GM23338 (cell line): ENCODE data around the gene MLXIPL. TPM values are rescaled to one million over a fixed set of nuclear protein-coding genes. Genes with fewer than 3 reads are reported as not detected.

Experiments used
- ATAC-seq: fragments of 200-7000 bp; cut with Tn5 transposase; 3 replicates; pipeline ENCODE4 v1.9.1; 2020
- DNase-seq: peaks from one replicate; pipeline ENCODE4 v3.0.0-alpha.2; 2015; ENCODE audit warnings: low spot score
- H2AFZ ChIP-seq: fragments of 200-600 bp; sonication (generic); 2 replicates; pipeline ENCODE4 v1.8.0; 2016; ENCODE audit warnings: antibody characterized with exemption, mild to moderate bottlenecking, moderate library complexity
- H3F3A ChIP-seq: fragments of 200-600 bp; sonication (generic); replicated peaks from 2 replicates; pipeline ENCODE4 v1.8.0; 2017; ENCODE audit warnings: antibody characterized with exemption, mixed run types, low read depth
- H3K27ac ChIP-seq: fragments of 200-600 bp; sonication (generic); 2 replicates; pipeline ENCODE4 v1.6.1; 2016; ENCODE audit warnings: low read depth
- H3K27me3 ChIP-seq: fragments of 200-600 bp; sonication (generic); 2 replicates; pipeline ENCODE4 v1.8.0; 2016; ENCODE audit warnings: mild to moderate bottlenecking, mixed run types, moderate library complexity; ENCODE audit not compliant: insufficient read depth
- H3K36me3 ChIP-seq: fragments of 200-600 bp; sonication (generic); 2 replicates; pipeline ENCODE4 v1.8.0; 2016; ENCODE audit warnings: mild to moderate bottlenecking; ENCODE audit not compliant: insufficient read depth
- H3K4me1 ChIP-seq: fragments of 200-600 bp; sonication (generic); 2 replicates; pipeline ENCODE4 v1.8.0; 2016; ENCODE audit warnings: mild to moderate bottlenecking, moderate library complexity; ENCODE audit not compliant: insufficient read depth
- H3K4me2 ChIP-seq: fragments of 200-600 bp; sonication (generic); 2 replicates; pipeline ENCODE4 v1.7.1; 2017; ENCODE audit warnings: mixed run types
- H3K4me3 ChIP-seq: fragments of 200-600 bp; sonication (generic); 2 replicates; pipeline ENCODE4 v1.6.1; 2016; ENCODE audit warnings: mixed run types
- H3K79me2 ChIP-seq: fragments of 200-600 bp; sonication (generic); replicated peaks from 2 replicates; pipeline ENCODE4 v1.8.0; 2017; ENCODE audit warnings: mild to moderate bottlenecking; ENCODE audit not compliant: insufficient read depth
- H3K9me2 ChIP-seq: fragments of 200-600 bp; sonication (generic); 2 replicates; pipeline ENCODE4 v1.8.0; 2017; ENCODE audit not compliant: insufficient read depth
- H4K20me1 ChIP-seq: fragments of 200-600 bp; sonication (generic); replicated peaks from 2 replicates; pipeline ENCODE4 v1.8.0; 2017; ENCODE audit warnings: mild to moderate bottlenecking; ENCODE audit not compliant: insufficient read depth
- H3K27ac Mint-ChIP-seq: 2 replicates; pipeline ENCODE4 v1.8.0; 2020; ENCODE audit warnings: inconsistent platforms, mild to moderate bottlenecking, moderate library complexity, mixed read lengths
- H3K27me3 Mint-ChIP-seq: 3 replicates; pipeline ENCODE4 v1.8.0; 2022; ENCODE audit warnings: low read depth, mild to moderate bottlenecking, moderate library complexity, mixed read lengths, inconsistent platforms; ENCODE audit not compliant: insufficient read depth, poor library complexity
- H3K36me3 Mint-ChIP-seq: 3 replicates; pipeline ENCODE4 v1.8.0; 2021; ENCODE audit warnings: low read depth, mild to moderate bottlenecking, inconsistent platforms, moderate library complexity, mixed read lengths
- H3K4me1 Mint-ChIP-seq: 3 replicates; pipeline ENCODE4 v1.8.0; 2020; ENCODE audit warnings: mild to moderate bottlenecking, inconsistent platforms, mixed read lengths
- H3K4me3 Mint-ChIP-seq: 3 replicates; pipeline ENCODE4 v1.8.0; 2021; ENCODE audit warnings: moderate library complexity, mild to moderate bottlenecking, inconsistent platforms, mixed read lengths
- H3K9me3 Mint-ChIP-seq: 3 replicates; pipeline ENCODE4 v1.8.0; 2020; ENCODE audit warnings: moderate library complexity, mild to moderate bottlenecking, inconsistent platforms, mixed read lengths
- EZH2 ChIP-seq: fragments of 200-600 bp; sonication (generic); IDR thresholded peaks from one replicate; pipeline ENCODE4 v1.8.0; 2017; ENCODE audit warnings: antibody characterized with exemption, mild to moderate bottlenecking, low read depth; ENCODE audit not compliant: unreplicated experiment
- JUNB ChIP-seq: IDR thresholded peaks from one replicate; pipeline ENCODE4 v1.6.1; 2016; ENCODE audit warnings: antibody characterized with exemption; ENCODE audit not compliant: unreplicated experiment
- STAT1 ChIP-seq: IDR thresholded peaks from one replicate; pipeline ENCODE4 v1.6.1; 2016; ENCODE audit warnings: antibody characterized with exemption; ENCODE audit not compliant: unreplicated experiment
- polyA plus RNA-seq: library from polyadenylated mRNA; unstranded; fragments of >200 nt; fragmentation: Nextera tagmentation; extraction: Ambion mirVana; gene quantifications from 2 replicates; pipeline ENCODE4 v1.2.1, GENCODE V29; 2016
- total RNA-seq: library from RNA; depleted of rRNA; stranded (reverse); fragments of >200 nt; shearing (Covaris generic); gene quantifications from 2 replicates; pipeline ENCODE4 v1.2.3, GENCODE V29; 2014
- TF ChIP-seq, protein P1 (sequence below): fragments of 250-450 bp; sonication (Bioruptor Pico); IDR thresholded peaks from 2 replicates; pipeline ENCODE4 v1.5.0; 2020; ENCODE audit warnings: mild to moderate bottlenecking, moderate library complexity

Gene MLXIPL
- total and polyA plus RNA-seq, 2 experiments from 2014 or later: 13.7 to 25.7 TPM

DNA sequence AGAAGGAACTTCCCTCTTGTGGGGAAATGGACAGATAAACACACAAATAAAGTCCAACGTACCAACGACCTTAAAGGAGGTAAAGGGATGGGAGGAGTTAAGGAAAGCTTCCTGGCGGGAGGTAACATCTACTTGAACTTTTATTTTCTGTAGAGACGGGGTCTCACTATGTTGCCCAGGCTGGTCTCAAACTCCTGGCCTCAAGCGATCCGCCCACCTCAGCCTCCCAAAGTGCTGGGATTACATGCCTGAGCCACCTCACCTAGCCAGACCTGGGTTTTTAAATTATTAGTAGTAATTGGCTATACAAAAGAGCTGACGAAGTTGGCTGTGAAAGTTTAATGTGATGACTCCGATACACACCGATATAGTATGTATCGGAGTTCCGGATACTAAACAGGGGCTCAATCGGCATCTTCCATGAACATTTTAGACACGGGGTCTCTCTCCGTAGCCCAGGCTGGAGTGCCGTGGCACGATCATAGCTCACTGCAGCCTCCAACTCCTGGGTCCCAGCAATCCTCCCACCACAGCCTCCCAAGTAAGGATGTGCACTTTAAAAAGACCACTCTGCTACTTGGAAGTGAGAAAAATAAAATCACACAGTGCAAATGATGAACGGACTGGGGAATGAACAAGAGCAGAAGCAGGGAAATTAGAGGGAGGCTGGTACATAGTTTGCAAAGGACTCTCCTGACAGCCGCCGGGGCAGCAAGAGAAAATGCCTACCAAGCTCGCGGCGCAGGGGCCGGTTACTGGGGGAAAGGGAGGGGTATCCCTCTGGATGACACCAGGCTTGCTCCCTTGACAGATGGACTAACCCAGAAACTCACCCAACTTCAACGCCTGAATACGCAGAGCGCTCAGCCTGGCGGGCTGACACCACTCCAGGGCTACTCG, 67.9 kb downstream of the MLXIPL start:
- H3K36me3 Mint-ChIP-seq: peaks cover 17% of the 10 kb centered on the region
- Histone ChIP-seq H3F3A (peaks cover 13% of the 10 kb centered on the region), H3K79me2 (peaks cover 37% of the 10 kb centered on the region), H3K36me3 (no peaks in the 10 kb centered on the region; the same call in 1 of the 2 replicates), H2AFZ (no peak overlapping the region), H3K4me2 (peak overlapping the region; percentile 95), H3K4me1 (0 out of 2 replicates have a peak, but pooled peaks cover 6% of the 10 kb centered on the region), H3K27me3 (peaks cover 25% of the 10 kb centered on the region), H4K20me1 (peaks cover 18% of the 10 kb centered on the region), H3K27ac (peak overlapping the region; percentile 74; the same call in 1 of the 2 replicates), H3K9me2 (no peaks in the 10 kb centered on the region), H3K4me3 (peak overlapping the region; percentile 85)
- ATAC-seq (no peak), DNase-seq (no peak)
- peak overlapping the region; percentile 86 for H3K4me3 Mint-ChIP-seq
- H3K9me3 Mint-ChIP-seq: peaks cover 3% of the 10 kb centered on the region; the same call in 1 of the 3 replicates
- peak overlapping the region; percentile 62; the same call in 1 of the 2 replicates for H3K27ac Mint-ChIP-seq
- peaks cover 23% of the 10 kb centered on the region for H3K27me3 Mint-ChIP-seq
- no peak for TF ChIP-seq EZH2
- no peak for TF ChIP-seq JUNB
- no peak for TF ChIP-seq STAT1
- TF ChIP-seq, protein P1, sequence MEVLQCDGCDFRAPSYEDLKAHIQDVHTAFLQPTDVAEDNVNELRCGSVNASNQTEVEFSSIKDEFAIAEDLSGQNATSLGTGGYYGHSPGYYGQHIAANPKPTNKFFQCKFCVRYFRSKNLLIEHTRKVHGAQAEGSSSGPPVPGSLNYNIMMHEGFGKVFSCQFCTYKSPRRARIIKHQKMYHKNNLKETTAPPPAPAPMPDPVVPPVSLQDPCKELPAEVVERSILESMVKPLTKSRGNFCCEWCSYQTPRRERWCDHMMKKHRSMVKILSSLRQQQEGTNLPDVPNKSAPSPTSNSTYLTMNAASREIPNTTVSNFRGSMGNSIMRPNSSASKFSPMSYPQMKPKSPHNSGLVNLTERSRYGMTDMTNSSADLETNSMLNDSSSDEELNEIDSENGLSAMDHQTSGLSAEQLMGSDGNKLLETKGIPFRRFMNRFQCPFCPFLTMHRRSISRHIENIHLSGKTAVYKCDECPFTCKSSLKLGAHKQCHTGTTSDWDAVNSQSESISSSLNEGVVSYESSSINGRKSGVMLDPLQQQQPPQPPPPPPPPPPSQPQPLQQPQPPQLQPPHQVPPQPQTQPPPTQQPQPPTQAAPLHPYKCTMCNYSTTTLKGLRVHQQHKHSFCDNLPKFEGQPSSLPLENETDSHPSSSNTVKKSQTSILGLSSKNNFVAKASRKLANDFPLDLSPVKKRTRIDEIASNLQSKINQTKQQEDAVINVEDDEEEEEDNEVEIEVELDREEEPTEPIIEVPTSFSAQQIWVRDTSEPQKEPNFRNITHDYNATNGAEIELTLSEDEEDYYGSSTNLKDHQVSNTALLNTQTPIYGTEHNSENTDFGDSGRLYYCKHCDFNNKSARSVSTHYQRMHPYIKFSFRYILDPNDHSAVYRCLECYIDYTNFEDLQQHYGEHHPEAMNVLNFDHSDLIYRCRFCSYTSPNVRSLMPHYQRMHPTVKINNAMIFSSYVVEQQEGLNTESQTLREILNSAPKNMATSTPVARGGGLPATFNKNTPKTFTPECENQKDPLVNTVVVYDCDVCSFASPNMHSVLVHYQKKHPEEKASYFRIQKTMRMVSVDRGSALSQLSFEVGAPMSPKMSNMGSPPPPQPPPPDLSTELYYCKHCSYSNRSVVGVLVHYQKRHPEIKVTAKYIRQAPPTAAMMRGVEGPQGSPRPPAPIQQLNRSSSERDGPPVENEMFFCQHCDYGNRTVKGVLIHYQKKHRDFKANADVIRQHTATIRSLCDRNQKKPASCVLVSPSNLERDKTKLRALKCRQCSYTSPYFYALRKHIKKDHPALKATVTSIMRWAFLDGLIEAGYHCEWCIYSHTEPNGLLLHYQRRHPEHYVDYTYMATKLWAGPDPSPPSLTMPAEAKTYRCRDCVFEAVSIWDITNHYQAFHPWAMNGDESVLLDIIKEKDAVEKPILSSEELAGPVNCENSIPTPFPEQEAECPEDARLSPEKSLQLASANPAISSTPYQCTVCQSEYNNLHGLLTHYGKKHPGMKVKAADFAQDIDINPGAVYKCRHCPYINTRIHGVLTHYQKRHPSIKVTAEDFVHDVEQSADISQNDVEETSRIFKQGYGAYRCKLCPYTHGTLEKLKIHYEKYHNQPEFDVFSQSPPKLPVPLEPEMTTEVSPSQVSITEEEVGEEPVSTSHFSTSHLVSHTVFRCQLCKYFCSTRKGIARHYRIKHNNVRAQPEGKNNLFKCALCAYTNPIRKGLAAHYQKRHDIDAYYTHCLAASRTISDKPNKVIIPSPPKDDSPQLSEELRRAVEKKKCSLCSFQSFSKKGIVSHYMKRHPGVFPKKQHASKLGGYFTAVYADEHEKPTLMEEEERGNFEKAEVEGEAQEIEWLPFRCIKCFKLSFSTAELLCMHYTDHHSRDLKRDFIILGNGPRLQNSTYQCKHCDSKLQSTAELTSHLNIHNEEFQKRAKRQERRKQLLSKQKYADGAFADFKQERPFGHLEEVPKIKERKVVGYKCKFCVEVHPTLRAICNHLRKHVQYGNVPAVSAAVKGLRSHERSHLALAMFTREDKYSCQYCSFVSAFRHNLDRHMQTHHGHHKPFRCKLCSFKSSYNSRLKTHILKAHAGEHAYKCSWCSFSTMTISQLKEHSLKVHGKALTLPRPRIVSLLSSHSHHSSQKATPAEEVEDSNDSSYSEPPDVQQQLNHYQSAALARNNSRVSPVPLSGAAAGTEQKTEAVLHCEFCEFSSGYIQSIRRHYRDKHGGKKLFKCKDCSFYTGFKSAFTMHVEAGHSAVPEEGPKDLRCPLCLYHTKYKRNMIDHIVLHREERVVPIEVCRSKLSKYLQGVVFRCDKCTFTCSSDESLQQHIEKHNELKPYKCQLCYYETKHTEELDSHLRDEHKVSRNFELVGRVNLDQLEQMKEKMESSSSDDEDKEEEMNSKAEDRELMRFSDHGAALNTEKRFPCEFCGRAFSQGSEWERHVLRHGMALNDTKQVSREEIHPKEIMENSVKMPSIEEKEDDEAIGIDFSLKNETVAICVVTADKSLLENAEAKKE (CRISPR knock-in tag): no peak
- peaks cover 11% of the 10 kb centered on the region for H3K4me1 Mint-ChIP-seq
